ENCODE data around the gene FBXO31. TPM values are rescaled to one million over a fixed set of nuclear protein-coding genes. Genes with fewer than 3 reads are reported as not detected.

The FBXO31 gene
- total and polyA plus RNA-seq, 10 of the 15 experiments (the other 5 are each of a cell fraction or from before 2014, with no cell fraction given), result 0.19 to 33.1 (median 10.3) TPM

- no TSS peak for BruUV-seq (replicated peaks)
- Histone ChIP-seq H3K79me2 (ENCODE audit: control insufficient read depth, insufficient read depth, low read length) (no peaks in the 10 kb centered on the region), H3K4me2 (ENCODE audit: control insufficient read depth, insufficient read depth) (no peak overlapping the region), H2AFZ (ENCODE audit: control insufficient read depth, low read depth, low read length) (no peak overlapping the region), H4K20me1 (ENCODE audit: control insufficient read depth, insufficient read depth) (no peaks in the 10 kb centered on the region), H3K4me1 (ENCODE audit: control insufficient read depth, insufficient read depth, low read length) (no peaks in the 10 kb centered on the region), H3K4me3 (no peak overlapping the region), H3K9ac (ENCODE audit: control insufficient read depth, insufficient read depth, low read length) (no peak overlapping the region), H3K9me3 (replicated peaks; ENCODE audit: control insufficient read depth, insufficient read depth, low read length) (no peaks in the 10 kb centered on the region), H3K27ac (ENCODE audit: control insufficient read depth, insufficient read depth) (no peak overlapping the region), H3K36me3 (ENCODE audit: control insufficient read depth in 2 of 2, insufficient read depth in 2 of 2, low read length in 1 of 2) (peaks cover 2 to 16% of the 10 kb centered on the region in 2 experiments; a peak in 3 of 4 replicates), H3K27me3 (replicated peaks in 1 of 2; ENCODE audit: control insufficient read depth in 2 of 2, insufficient read depth in 2 of 2, low read length in 1 of 2) (no peaks in the 10 kb centered on the region)
- POLR2A ChIA-PET, result no interaction called here
- SMC1A ChIA-PET (ENCODE audit: uncharacterized antibody, unreplicated experiment), result no interaction called here
- FAIRE-seq, result no peak
- ATAC-seq, result no peak
- WGBS (ENCODE audit: insufficient coverage, insufficient replicate concordance, low lambda C conversion rate, missing lambda C conversion rate), result 95% methylated on average over 26 of the region's 26 CpGs
- intact Hi-C loops (cut with micrococcal nuclease; ENCODE audit: unreplicated experiment), result no loop called here
- RAD21 ChIA-PET (ENCODE audit: unreplicated experiment), result no interaction called here
- no peak for DNase-seq (ENCODE audit: low read depth, low spot score)
- in situ Hi-C loops (cut with MboI), result no loop called here
- CTCF ChIA-PET, result no interaction called here
- no peak for TF ChIP-seq CTCF (IDR thresholded peaks at IDR 0.05 in 2 of 3, conservative IDR thresholded peaks at IDR 0.05 in 1 of 3; ENCODE audit: control insufficient read depth in 2 of 3, extremely low read depth in 1 of 3, insufficient read depth in 1 of 3, low read depth in 3 of 3, low read length in 3 of 3)
- no peak for TF ChIP-seq RBBP5 (conservative IDR thresholded peaks at IDR 0.05)
- TF ChIP-seq KDM1A (IDR thresholded peaks at IDR 0.05; ENCODE audit: borderline replicate concordance), result no peak
- TF ChIP-seq IKZF1 (conservative IDR thresholded peaks at IDR 0.05), result no peak
- no peak for TF ChIP-seq POLR2AphosphoS5 (IDR thresholded peaks at IDR 0.05; ENCODE audit: low read length)
Observed at GRCh38 chr16:87342978-87343752, 40.4 kb downstream of the FBXO31 start.
